Stimulated activated CD4-positive, alpha-beta T cell treated with anti-CD3 and anti-CD28 coated beads, Interleukin-15, amount 100 ng/mL, for 24 hours (primary cell): ENCODE results near the gene PRMT7.

ENCODE experiments used
- DNase-seq: peaks from one replicate; pipeline ENCODE4 v3.0.0-alpha.2; 2020

The PRMT7 gene

DNA sequence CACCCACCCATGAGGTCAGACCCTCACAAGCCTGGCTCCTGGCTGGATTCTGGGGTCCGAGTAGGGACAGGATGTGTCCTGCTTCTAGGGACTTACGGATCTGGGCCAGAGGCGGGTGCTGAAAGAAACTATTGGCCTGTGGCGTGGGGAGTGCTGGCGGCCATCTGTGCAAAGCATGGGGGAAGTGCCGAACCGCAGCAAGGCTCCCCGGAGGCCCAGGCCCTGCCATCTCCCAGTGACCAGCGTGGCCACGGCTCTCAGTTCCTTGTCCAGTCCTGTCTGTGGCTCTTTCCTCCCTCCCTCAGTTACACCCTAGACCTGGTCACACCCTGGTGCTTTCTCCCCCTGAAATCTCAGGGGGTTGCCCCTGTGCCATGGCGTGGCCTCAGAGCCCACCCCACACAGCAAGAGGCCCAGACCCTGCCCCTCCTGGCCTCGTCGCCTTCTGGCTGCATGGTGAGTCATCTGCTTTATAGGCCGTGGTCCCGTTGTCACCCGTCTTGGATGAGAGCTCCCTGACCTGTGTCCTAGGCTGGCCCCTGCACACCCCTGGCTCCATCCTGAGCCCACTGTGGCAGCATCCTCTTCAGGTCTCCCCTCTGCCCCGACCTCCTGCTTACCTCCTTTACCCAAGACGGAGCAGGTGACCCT lies 54.5 kb downstream of the PRMT7 start:
- no peak for DNase-seq

DNA sequence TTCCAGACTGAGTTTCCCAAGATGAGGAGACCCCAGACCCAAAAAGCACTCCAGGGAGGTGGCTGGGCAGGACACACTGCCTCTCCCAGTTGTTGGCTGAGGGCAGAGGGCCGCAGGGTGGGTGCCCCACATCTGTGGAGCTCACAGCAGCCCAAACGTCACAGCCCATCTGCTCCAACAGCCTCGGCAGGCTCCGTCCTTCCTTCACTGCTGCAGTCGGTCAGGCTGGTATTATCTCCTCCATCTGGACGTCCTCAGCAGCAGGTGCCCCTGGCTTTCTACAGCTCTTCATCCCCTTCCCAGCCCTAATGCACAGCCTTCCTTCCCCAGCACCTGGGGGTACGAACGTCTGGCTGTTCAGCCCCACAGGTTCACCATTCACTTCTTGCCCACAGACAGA lies 55.2 kb downstream of the PRMT7 start:
- no peak for DNase-seq

DNA sequence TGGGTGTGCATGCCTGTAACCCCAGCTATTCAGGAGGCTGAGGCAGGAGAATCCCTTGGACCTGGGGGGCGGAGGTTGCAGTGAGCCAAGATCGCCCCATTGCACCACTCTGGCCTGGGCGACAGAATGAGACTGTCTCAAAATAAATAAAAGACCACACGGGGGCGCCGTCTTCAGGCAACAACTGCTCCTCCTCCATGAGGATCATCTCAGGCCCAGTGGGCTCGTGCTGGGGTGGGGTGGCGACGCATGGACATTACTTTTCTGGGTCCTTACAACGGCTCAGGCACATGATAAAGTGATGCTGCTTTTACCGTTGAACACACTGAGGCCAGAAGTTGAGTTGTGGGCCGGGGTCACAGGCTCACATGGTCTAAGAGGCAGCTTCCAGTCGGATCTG lies 56.2 kb downstream of the PRMT7 start:
- peak; percentile 66 for DNase-seq

DNA sequence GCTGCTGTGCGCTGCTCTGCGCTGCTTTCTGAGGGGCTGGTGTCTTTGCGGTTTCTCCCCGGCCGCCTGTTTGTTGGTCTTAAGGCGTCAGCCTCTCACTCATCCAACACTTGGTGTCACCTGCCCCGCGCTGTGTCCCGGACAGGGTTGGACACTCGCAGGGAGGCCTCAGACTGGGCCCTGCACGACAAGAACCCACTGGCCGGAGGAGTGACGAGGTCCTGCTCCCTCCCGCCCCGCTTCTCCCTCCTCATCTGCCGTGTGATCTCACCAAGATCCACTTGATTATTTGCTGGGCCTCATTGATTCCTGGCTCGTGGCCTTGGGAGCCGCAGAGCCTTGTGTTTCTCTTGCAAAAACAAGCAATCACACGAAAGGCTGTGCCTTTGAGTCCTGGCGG lies 56.6 kb downstream of the PRMT7 start:
- DNase-seq = no peak

DNA sequence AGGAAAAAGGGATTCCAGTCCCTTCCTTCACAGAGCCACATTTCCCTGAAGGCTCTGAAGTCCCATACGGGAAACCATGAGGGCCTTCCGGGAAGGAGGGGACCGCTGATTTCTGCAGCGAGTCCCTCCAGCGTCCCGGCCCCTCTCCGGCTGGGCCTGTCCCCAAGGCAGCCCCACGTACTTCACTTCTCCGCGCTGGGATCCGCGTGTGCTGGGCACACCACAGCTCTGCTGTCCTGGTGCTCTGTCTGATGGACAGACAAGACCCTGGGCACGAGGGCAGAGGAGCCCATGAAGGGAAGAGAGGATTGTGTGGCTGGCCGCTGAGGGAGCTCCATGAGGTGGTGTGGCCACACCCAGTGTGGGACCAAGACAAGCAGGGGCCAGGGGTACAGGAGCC lies 57.1 kb downstream of the PRMT7 start:
- DNase-seq = no peak

GRCh38 chr16:68368301-68368888 lies 57.6 kb downstream of the PRMT7 start:
- peak; percentile 37 for DNase-seq

- DNase-seq = no peak
Observed at GRCh38 chr16:68369168-68369567, 58.3 kb downstream of the PRMT7 start.

GRCh38 chr16:68369697-68370580 lies 59.1 kb downstream of the PRMT7 start:
- peak; percentile 68 for DNase-seq

DNA sequence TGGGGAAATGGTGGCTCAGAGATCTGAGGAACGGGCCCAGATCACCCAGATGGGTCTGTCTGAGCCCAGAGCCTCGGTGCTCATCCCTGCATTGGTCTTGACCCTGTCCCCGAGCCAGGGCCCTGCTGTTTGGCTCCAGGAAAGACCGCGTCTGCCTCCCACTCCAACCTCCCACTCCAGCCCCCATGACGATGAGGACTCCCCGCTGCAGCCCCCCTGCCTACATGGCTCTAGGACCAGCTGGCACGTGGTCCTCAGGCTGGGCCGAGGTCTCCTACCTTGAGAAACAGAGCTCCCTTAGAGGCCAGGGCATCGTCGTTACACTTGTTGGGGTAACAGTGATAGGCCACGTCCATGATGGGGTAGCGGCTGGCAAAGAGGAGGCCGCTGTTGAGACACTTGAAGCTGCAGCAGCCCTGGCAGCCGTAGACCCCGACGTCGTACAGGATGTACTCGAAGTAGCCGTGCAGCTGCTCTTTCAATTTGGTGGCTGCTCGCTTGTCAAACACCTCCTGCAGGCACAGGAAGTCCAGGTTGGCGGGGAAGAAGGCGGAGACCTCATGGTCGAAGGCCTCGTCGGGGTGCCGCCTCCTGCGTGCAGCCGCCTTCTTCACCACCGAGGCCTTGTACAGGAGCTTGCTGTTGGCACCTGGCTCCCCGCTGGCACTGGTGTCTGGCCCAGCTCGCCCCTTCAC lies 59.9 kb downstream of the PRMT7 start:
- peak; percentile 36 for DNase-seq

- no peak for DNase-seq
Observed at GRCh38 chr16:68371276-68371651, 60.4 kb downstream of the PRMT7 start.

DNA sequence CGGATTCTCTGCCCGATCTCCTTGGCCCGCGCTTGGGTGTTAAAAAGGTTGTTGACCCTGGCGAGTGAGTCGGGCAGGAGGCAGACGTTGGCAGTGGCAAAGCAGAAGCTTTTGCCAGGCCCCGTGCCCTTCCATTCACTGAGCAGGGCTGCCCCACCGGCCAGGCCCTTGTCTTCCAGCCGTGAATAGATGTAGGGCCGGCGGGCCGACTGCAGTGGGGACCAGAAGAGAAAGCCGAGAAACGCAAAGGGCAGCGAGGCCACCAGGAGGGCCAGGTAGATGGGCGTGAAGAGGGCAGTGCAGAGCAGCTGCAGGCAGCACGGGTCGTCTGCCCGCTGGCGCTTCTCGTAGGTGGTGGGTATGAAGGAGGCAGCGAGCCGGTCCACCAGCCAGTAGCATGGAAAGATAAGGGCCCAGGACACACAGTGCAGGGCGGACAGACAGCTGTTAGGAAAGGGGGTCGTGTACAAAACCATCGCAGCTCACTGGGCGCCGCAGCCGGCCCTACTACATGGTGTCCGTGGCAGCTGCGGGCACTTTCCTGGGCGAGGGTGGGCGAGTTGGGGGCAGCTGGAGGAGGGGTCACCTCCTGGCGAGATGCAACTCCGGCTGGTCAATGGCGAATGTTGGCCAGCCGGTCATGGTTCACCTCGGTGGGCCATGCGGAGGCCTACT lies 61.0 kb downstream of the PRMT7 start:
- no peak for DNase-seq

DNA sequence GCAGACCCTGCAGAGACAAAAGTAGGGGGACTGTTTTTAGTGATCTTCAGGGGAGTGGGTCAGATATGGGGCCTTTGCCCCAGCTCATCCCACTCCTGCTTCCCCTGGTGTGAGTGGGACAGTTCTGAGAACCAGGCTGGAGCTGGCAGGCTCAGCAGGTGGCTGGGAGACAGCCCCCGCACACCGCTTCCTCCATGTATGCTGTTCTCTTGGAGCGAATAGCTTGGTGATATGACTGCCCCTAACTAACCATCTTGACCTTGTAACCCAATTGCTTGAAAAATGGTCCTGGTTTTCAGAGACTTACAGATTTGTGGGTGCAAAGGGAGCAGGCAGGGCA lies 61.5 kb downstream of the PRMT7 start:
- no peak for DNase-seq

GRCh38 chr16:68372806-68373205 lies 62.0 kb downstream of the PRMT7 start:
- DNase-seq = no peak

GRCh38 chr16:68373528-68374245 lies 62.9 kb downstream of the PRMT7 start:
- DNase-seq = no peak

GRCh38 chr16:68374246-68374805 lies 63.5 kb downstream of the PRMT7 start:
- no peak for DNase-seq

- no peak for DNase-seq
Observed at GRCh38 chr16:68374961-68375660, 64.3 kb downstream of the PRMT7 start.

- DNase-seq = no peak
Observed at GRCh38 chr16:68375801-68376536, 65.2 kb downstream of the PRMT7 start.

GRCh38 chr16:68376590-68376989 lies 65.8 kb downstream of the PRMT7 start:
- DNase-seq = no peak

DNA sequence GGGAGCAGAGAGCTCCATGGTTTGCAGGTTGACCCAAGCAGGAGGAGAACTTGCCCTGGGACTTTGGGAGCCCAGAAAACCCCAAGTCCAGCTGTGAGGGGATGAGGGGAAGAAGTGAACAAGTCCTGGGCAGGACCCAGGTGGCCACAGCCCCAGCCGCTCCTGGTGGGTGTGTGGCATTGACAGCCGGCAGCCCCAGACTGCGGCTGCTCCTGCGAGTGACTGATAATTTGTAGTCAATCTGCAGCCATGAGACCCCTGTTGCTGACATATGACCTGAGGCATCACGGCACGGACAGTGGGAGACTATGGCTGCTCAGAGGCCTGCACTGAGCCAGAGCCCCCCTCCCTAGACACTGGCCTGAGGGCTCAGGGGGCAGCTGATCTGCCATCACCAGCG lies 66.4 kb downstream of the PRMT7 start:
- DNase-seq = no peak

GRCh38 chr16:68377667-68378393 lies 67.0 kb downstream of the PRMT7 start:
- no peak for DNase-seq
